ENCODE results near the gene CDC5L.

- TF ChIP-seq SPI1 (IDR thresholded peaks at IDR 0.05; ENCODE audit: low read depth, low read length) (no peak), POLR2A (IDR thresholded peaks at IDR 0.05; ENCODE audit: low read depth, low read length) (no peak), POLR2AphosphoS5 (IDR thresholded peaks at IDR 0.05; ENCODE audit: low read depth, low read length) (no peak), TAF1 (IDR thresholded peaks at IDR 0.05; ENCODE audit: low read depth, low read length) (no peak), POU2F2 (IDR thresholded peaks at IDR 0.05; ENCODE audit: low read depth, low read length) (no peak), PAX5 (IDR thresholded peaks at IDR 0.05; ENCODE audit: insufficient read depth, low read length, severe bottlenecking) (no peak)
These were observed 93.5 kb downstream of the CDC5L start for GRCh38 chr6:44481056-44481455.
